Measurements from ENCODE around the gene NCKAP5L. TPM values are rescaled to one million over a fixed set of nuclear protein-coding genes. Genes with fewer than 3 reads are reported as not detected.
"Not testable (repeated sequence)": the region's sequence is repeated elsewhere in the genome, so short reads cannot be mapped to it uniquely, and the experiment has no call there.

The NCKAP5L gene
- total RNA-seq, 1 donor: 24.8 TPM

- no peak for DNase-seq (ENCODE audit: low read depth in 2 of 3, low spot score in 2 of 3)
These were observed 43.3 kb downstream of the NCKAP5L start for GRCh38 chr12:49784756-49785409.

GRCh38 chr12:49783917-49784676 is 44.1 kb downstream of the NCKAP5L start:
- DNase-seq (ENCODE audit: low read depth in 2 of 3, low spot score in 2 of 3): peak in 2 of 3 donors; percentile 30 to 56

- DNase-seq (ENCODE audit: low read depth in 2 of 3, low spot score in 2 of 3): not testable (repeated sequence)
These were observed 47.3 kb downstream of the NCKAP5L start for GRCh38 chr12:49780914-49781313.

GRCh38 chr12:49779581-49779980 is 48.6 kb downstream of the NCKAP5L start:
- peak in 1 of 3 donors; percentile 12 for DNase-seq (ENCODE audit: low read depth in 2 of 3, low spot score in 2 of 3)

GRCh38 chr12:49777800-49778748 is 50.1 kb downstream of the NCKAP5L start:
- DNase-seq (ENCODE audit: low read depth in 2 of 3, low spot score in 2 of 3): peak; percentile 42 to 47 (median 47)

GRCh38 chr12:49777341-49777740 is 50.9 kb downstream of the NCKAP5L start:
- no peak for DNase-seq (ENCODE audit: low read depth in 2 of 3, low spot score in 2 of 3)

- no peak for DNase-seq (ENCODE audit: low read depth in 2 of 3, low spot score in 2 of 3)
These were observed 51.4 kb downstream of the NCKAP5L start for GRCh38 chr12:49776858-49777257.

GRCh38 chr12:49776413-49776812 is 51.8 kb downstream of the NCKAP5L start:
- peak in 2 of 3 donors; percentile 41 to 68 for DNase-seq (ENCODE audit: low read depth in 2 of 3, low spot score in 2 of 3)

- not testable (repeated sequence) for DNase-seq (ENCODE audit: low read depth in 2 of 3, low spot score in 2 of 3)
These were observed 55.1 kb downstream of the NCKAP5L start for GRCh38 chr12:49773102-49773501.

GRCh38 chr12:49767333-49767732 is 60.9 kb downstream of the NCKAP5L start:
- DNase-seq (ENCODE audit: low read depth in 2 of 3, low spot score in 2 of 3): no peak

- no peak for DNase-seq (ENCODE audit: low read depth in 2 of 3, low spot score in 2 of 3)
These were observed 62.1 kb downstream of the NCKAP5L start for GRCh38 chr12:49766115-49766455.

- no peak for DNase-seq (ENCODE audit: low read depth in 2 of 3, low spot score in 2 of 3)
These were observed 64.1 kb downstream of the NCKAP5L start for GRCh38 chr12:49764126-49764525.

GRCh38 chr12:49763006-49763591 is 65.1 kb downstream of the NCKAP5L start:
- peak; percentile 59 to 86 (median 78) for DNase-seq (ENCODE audit: low read depth in 2 of 3, low spot score in 2 of 3)

GRCh38 chr12:49762468-49762847 is 65.8 kb downstream of the NCKAP5L start:
- peak in 1 of 3 donors; percentile 24 for DNase-seq (ENCODE audit: low read depth in 2 of 3, low spot score in 2 of 3)

GRCh38 chr12:49761677-49762467 is 66.3 kb downstream of the NCKAP5L start:
- no peak for DNase-seq (ENCODE audit: low read depth in 2 of 3, low spot score in 2 of 3)

- DNase-seq (ENCODE audit: low read depth in 2 of 3, low spot score in 2 of 3): no peak
These were observed 77.2 kb downstream of the NCKAP5L start for GRCh38 chr12:49750996-49751393.

- peak in 1 of 3 donors; percentile 14 for DNase-seq (ENCODE audit: low read depth in 2 of 3, low spot score in 2 of 3)
These were observed 77.9 kb downstream of the NCKAP5L start for GRCh38 chr12:49750027-49750995.

GRCh38 chr12:49748800-49749199 is 79.4 kb downstream of the NCKAP5L start:
- no peak for DNase-seq (ENCODE audit: low read depth in 2 of 3, low spot score in 2 of 3)

- no peak for DNase-seq (ENCODE audit: low read depth in 2 of 3, low spot score in 2 of 3)
These were observed 79.9 kb downstream of the NCKAP5L start for GRCh38 chr12:49748306-49748705.

Measured in hematopoietic multipotent progenitor cell (in vitro differentiated cells).